Keratinocyte (primary cell): ENCODE data around the gene SCN2B. TPM values are rescaled to one million over a fixed set of nuclear protein-coding genes. Genes with fewer than 3 reads are reported as not detected.

Experiments
- DNase-seq: peaks from one replicate; pipeline ENCODE4 v3.0.0-alpha.2; 2011; ENCODE audit warnings: low read depth, missing footprints, low spot score
- FAIRE-seq: peaks from 2 replicates; lab custom pipeline; 2011; peaks lifted over from hg19 to GRCh38; lab: Jason Lieb, UNC
- H2AFZ ChIP-seq: 2 replicates; pipeline ENCODE4 v1.6.0; 2012; ENCODE audit warnings: low read length, control low read depth, inconsistent platforms; ENCODE audit not compliant: control insufficient read depth
- H3K27ac ChIP-seq: 2 replicates; pipeline ENCODE4 v1.5.1; 2011; ENCODE audit warnings: low read length; ENCODE audit not compliant: control insufficient read depth, insufficient read depth
- H3K27me3 ChIP-seq: 3 replicates; pipeline ENCODE4 v1.6.0; 2011; ENCODE audit warnings: low read length; ENCODE audit not compliant: control insufficient read depth, insufficient read depth; ENCODE audit errors: extremely low read depth
- H3K36me3 ChIP-seq, 2 experiments: 2 replicates in 1 of 2; 3 replicates in 1 of 2; pipeline ENCODE4 v1.5.1; 2011; ENCODE audit warnings: low read length in 2 of 2, mild to moderate bottlenecking in 1 of 2; ENCODE audit not compliant: control insufficient read depth in 2 of 2, insufficient read depth in 2 of 2; ENCODE audit errors: extremely low read depth in 1 of 2
- H3K4me1 ChIP-seq: 3 replicates; pipeline ENCODE4 v1.5.1; 2011; ENCODE audit warnings: low read length; ENCODE audit not compliant: control insufficient read depth, insufficient read depth; ENCODE audit errors: extremely low read depth
- H3K4me2 ChIP-seq: 3 replicates; pipeline ENCODE4 v1.6.0; 2011; ENCODE audit warnings: low read depth, low read length; ENCODE audit not compliant: control insufficient read depth, insufficient read depth; ENCODE audit errors: extremely low read depth
- H3K4me3 ChIP-seq, 3 experiments: fragments of 200-600 bp in 1 of 3; sonication (generic) in 1 of 3; 2 replicates in 2 of 3; 3 replicates in 1 of 3; pipeline ENCODE4 v1.5.1; 2011 to 2016; ENCODE audit warnings: low read length in 3 of 3, mild to moderate bottlenecking in 3 of 3, control low read depth in 2 of 3, inconsistent platforms in 1 of 3, low read depth in 1 of 3, mixed read lengths in 1 of 3, mixed run types in 1 of 3, moderate library complexity in 1 of 3; ENCODE audit not compliant: control insufficient read depth in 2 of 3, insufficient read depth in 2 of 3; ENCODE audit errors: extremely low read depth in 1 of 3
- H3K79me2 ChIP-seq: 2 replicates; pipeline ENCODE4 v1.6.0; 2012; ENCODE audit warnings: low read length; ENCODE audit not compliant: control insufficient read depth, insufficient read depth
- H3K9ac ChIP-seq: 3 replicates; pipeline ENCODE4 v1.6.0; 2011; ENCODE audit warnings: low read length; ENCODE audit not compliant: control insufficient read depth, insufficient read depth; ENCODE audit errors: extremely low read depth
- H3K9me1 ChIP-seq: 3 replicates; pipeline ENCODE4 v1.6.0; 2011; ENCODE audit warnings: low read length; ENCODE audit not compliant: control insufficient read depth, insufficient read depth; ENCODE audit errors: extremely low read depth
- H3K9me3 ChIP-seq: 2 replicates; pipeline ENCODE4 v1.5.1; 2012; ENCODE audit warnings: low read depth, low read length; ENCODE audit not compliant: control insufficient read depth
- H4K20me1 ChIP-seq: 3 replicates; pipeline ENCODE4 v1.6.0; 2011; ENCODE audit warnings: low read length; ENCODE audit not compliant: control insufficient read depth, insufficient read depth; ENCODE audit errors: extremely low read depth
- EZH2 ChIP-seq: IDR thresholded peaks from one replicate; pipeline ENCODE4 v1.6.1; 2012; ENCODE audit warnings: inconsistent platforms, mild to moderate bottlenecking, low read length, moderate library complexity
- dilution Hi-C: fragments of 300-500 bp; cut with MboI; formaldehyde crosslinking; loops from one replicate; pipeline ENCODE4 v1.7.0; 2020; ENCODE audit warnings: low sequenced_read_pairs; ENCODE audit not compliant: extremely low pct_ligation_motif_present
- polyA plus RNA-seq, 5 experiments: library from polyadenylated mRNA; depleted of rRNA in 3 of 5; stranded (reverse) in 3 of 5; stranded (forward) in 1 of 5; unstranded in 1 of 5; fragments of >200 nt; gene quantifications; 1 replicate in 1 of 5; 2 replicates in 3 of 5; 3 replicates in 1 of 5; pipeline versions ENCODE4 v1.2.1 to v1.2.3, GENCODE V29; 2011 to 2012; ENCODE audit warnings: missing spikeins in 2 of 5, low read depth in 1 of 5, low replicate concordance in 1 of 5
- TF ChIP-seq, protein P1 (sequence below), 3 experiments: IDR thresholded peaks in 1 of 3; conservative IDR thresholded peaks in 1 of 3; optimal IDR thresholded peaks in 1 of 3; 2 replicates in 2 of 3; 3 replicates in 1 of 3; pipeline versions ENCODE3 to v1.5.1; 2011; ENCODE audit warnings: low read length in 3 of 3, mild to moderate bottlenecking in 3 of 3, moderate library complexity in 2 of 3, control low read depth in 1 of 3, inconsistent platforms in 1 of 3; ENCODE audit not compliant: insufficient read depth in 2 of 3; ENCODE audit errors: extremely low read depth in 1 of 3

The SCN2B gene
- polyA plus RNA-seq, 1 donor (not counting 4 experiments of a cell fraction or from before 2014, with no cell fraction given) = 0.56 TPM

DNA sequence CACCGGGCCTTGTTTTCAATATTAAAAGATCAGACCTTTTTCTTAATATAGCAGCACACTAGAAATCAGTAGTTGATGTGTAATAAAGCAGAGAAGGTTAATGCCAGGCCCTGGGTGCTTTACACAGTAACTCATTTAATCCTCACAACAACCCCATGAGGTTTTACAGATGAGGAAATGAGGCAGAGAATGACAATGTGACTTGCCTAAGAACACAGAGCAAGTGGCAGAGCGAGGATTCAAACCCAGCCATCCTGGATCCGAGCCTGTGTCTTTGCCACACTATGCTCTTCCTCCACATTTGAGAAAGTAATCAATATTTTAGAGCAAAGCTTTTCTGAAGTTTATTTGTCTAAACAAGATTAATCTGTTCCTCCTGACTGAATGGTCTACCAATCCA, 41.1 kb upstream of the SCN2B start:
- dilution Hi-C loops = no loop called here
- Histone ChIP-seq H3K4me1 (no peaks in the 10 kb centered on the region), H3K4me3 (no peak overlapping the region), H3K9me3 (no peaks in the 10 kb centered on the region), H3K9me1 (no peaks in the 10 kb centered on the region), H2AFZ (no peak overlapping the region), H3K4me2 (no peak overlapping the region), H3K79me2 (no peaks in the 10 kb centered on the region), H4K20me1 (no peaks in the 10 kb centered on the region), H3K9ac (no peak overlapping the region), H3K27ac (no peak overlapping the region), H3K27me3 (peaks cover 12% of the 10 kb centered on the region), H3K36me3 (no peaks in the 10 kb centered on the region)
- DNase-seq (no peak), FAIRE-seq (no peak)
- TF ChIP-seq, protein P1, sequence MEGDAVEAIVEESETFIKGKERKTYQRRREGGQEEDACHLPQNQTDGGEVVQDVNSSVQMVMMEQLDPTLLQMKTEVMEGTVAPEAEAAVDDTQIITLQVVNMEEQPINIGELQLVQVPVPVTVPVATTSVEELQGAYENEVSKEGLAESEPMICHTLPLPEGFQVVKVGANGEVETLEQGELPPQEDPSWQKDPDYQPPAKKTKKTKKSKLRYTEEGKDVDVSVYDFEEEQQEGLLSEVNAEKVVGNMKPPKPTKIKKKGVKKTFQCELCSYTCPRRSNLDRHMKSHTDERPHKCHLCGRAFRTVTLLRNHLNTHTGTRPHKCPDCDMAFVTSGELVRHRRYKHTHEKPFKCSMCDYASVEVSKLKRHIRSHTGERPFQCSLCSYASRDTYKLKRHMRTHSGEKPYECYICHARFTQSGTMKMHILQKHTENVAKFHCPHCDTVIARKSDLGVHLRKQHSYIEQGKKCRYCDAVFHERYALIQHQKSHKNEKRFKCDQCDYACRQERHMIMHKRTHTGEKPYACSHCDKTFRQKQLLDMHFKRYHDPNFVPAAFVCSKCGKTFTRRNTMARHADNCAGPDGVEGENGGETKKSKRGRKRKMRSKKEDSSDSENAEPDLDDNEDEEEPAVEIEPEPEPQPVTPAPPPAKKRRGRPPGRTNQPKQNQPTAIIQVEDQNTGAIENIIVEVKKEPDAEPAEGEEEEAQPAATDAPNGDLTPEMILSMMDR (optimal IDR thresholded peaks at IDR 0.05 in 1 of 3, IDR thresholded peaks at IDR 0.05 in 1 of 3, conservative IDR thresholded peaks at IDR 0.05 in 1 of 3; ENCODE audit: extremely low read depth in 1 of 3, insufficient read depth in 2 of 3, low read length in 3 of 3) = no peak
- no peak for TF ChIP-seq EZH2

DNA sequence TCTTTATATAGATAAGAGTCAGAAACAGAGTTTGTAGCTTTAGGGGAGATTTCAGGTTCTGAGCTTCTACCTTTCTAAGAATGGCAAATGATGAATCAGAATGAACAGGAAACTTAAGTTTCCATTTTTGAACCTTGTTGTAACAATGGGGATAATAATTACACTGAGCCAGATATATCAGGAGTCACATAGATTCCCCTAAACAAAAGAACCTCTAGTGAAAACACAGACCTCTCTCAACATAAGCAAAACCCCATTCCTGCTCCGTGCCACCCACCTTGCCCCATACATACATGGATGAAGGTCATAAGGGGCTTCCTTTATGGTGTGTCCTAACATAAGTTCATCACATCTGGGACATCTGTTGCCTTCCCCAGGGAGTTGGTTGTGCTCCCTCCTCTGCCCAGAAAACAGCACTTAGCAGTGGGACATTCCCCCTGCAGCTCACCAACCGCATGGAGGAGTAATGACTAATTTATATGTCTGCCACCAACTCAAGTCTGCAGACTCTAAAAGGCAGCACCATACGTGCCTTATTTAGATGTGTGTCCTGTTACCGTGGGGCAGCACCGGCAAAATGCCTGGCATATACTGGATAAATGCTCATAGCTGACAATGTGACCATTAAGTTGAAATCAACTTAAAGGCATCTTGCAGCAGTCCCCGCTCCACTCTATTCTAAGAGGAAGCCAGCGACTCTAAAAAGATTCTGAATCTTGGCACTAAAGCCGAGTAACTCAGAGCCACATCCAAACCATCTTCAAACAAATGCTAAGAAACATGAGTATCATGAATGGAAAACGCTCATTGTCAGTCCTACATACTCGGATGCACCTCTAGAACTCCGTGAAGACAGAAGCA, 40.4 kb upstream of the SCN2B start:
- Histone ChIP-seq H3K27ac (no peak overlapping the region), H4K20me1 (no peaks in the 10 kb centered on the region)

More for the DNA sequence above, 40.4 kb upstream of the SCN2B start:
- no peak for DNase-seq
- Histone ChIP-seq H3K9ac (no peak overlapping the region), H3K79me2 (no peaks in the 10 kb centered on the region), H3K4me1 (no peaks in the 10 kb centered on the region), H3K9me1 (no peaks in the 10 kb centered on the region), H3K4me2 (no peak overlapping the region), H3K9me3 (no peaks in the 10 kb centered on the region), H3K4me3 (no peak overlapping the region), H3K36me3 (no peaks in the 10 kb centered on the region), H3K27me3 (peaks cover 12% of the 10 kb centered on the region), H2AFZ (no peak overlapping the region)
- no peak for FAIRE-seq
- TF ChIP-seq EZH2 = no peak
- TF ChIP-seq, protein P1 (optimal IDR thresholded peaks at IDR 0.05 in 1 of 3, IDR thresholded peaks at IDR 0.05 in 1 of 3, conservative IDR thresholded peaks at IDR 0.05 in 1 of 3; ENCODE audit: extremely low read depth in 1 of 3, insufficient read depth in 2 of 3, low read length in 3 of 3) = no peak
- dilution Hi-C loops = no loop called here
